Non-pigmented ciliary epithelial cell (primary cell): ENCODE results near the gene TMEM108.

Experiments
- DNase-seq: peaks from one replicate; pipeline ENCODE4 v3.0.0-alpha.2; 2010; ENCODE audit warnings: low read depth

TMEM108 gene

DNA sequence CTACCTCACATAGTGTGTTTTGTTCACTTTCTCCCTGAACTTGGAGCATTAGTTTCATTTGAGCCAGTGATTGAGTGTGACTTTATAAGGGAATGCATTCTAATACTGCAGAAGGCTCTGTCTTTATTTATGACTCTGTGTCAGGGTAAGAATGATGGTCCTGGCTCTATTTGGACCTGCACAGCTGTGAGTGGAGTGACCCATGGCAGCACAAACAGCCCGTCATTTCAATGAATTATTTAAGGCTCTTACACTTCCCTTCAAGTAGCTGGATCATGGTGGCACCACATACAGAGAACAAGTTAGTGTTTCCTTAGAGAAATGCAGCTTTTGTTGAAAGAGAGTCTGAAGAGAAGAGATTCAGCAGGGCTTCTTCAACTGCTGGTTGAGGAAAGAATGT, 16.4 kb downstream of the TMEM108 start:
- DNase-seq, result no peak

DNA sequence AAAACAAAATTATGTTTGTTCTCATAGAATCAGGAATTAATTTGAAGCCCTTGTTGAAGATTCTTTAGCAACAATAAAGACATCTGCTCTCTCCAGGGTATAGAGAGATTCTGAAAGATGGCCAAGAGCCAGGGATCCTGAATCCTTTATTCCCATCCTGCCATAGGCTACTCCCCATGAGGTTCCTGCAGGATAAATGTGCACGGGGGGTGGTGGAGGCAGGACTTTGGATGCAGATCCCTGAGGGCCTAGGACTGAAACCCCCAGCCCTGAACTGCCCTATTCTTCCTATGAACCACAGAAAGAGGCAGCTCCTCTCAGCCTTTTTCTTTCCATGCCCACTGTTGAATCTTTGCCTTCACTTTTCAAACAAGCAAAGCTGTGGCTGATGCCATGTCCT, 17.1 kb downstream of the TMEM108 start:
- DNase-seq, result no peak

DNA sequence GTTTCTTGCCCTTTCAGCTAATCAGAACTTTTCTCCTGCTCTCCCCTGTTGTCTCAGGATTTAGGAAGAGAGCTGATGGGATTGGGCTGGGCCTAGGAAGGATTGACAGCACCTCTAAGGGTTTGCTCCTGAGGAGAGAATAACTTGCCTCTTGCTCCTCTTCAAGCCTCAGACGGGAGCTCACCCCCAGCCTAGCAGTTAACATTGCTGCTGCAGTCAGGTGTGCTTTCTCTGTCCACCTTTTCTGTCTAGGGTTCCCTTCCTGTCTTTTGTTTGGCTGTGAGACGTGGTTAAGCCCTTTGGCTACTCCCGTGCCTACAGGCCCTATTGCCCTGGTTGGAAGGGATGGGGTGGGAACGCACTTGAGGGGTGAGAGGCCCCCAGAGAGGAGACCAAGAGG, 20.1 kb downstream of the TMEM108 start:
- DNase-seq, result no peak

DNA sequence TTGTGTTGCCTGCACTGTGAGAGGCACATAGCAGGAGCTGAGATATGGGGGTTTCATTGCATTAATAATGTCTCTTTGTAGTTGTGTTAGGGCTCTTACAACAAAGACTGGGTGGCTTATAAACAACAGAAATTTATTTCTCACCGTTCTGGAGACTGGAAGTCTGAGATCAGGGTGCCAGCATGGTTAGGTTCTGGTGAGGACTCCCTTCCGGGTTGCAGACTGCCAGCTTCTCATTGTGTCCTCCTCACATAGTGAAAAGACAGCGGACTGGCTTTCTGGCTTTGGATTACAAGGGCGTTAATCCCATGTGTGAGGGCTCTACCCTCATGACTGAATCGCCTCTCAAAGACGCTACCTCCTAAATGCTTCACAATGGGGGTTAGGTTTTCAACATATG, 20.6 kb downstream of the TMEM108 start:
- DNase-seq, result no peak

DNA sequence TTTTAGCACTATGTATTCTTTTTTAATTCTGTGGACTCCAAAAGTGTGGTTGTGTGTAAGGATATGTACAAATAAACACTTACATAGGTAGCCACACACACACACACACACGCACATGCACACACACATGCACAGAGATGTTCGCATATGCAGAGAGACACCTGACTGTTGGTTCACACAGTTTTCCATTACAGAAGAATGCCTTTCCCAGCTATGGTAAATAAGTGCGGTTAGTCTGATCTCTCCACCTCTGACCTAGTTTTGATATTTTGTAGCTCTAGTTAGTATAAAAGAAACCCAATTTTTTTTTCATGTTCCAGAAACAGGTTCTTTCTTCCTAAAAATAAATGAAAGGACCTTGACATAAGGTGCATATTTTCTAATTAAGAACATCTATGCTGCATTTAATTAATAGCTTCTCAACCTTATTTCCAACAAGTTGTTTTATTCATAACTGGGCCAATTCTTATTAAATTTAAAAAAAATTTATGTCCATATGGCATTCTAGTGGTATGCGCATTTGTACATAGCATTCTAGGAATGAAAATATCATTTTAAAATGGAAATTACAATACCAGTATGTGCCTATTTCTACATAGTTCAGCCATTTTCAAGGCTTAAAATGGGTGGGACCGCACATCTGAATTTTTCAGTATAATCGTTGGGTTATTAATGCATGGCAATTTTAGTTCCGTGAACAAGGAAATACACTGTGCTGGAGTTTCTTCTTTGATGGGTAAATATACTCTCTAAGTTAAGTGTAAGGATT, 27.2 kb downstream of the TMEM108 start:
- DNase-seq, result no peak

DNA sequence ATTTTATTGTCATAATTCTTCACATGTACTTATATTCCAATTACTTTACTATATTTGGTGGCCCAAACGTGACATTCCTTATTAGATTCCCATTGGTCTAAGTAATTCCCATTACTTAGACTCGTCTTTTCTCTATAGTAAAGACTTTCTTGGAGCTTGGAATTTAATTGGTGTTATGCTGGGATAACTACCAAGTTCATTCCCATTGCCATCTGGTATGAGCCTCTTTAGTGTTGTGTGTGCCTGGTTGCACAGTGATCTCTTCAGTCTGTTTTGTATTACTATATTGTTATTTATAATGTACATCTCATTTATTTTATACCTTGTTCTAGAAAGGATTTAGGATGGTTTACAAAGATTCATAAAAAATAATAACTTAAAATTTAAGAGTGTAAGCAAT, 27.8 kb downstream of the TMEM108 start:
- DNase-seq, result no peak

DNA sequence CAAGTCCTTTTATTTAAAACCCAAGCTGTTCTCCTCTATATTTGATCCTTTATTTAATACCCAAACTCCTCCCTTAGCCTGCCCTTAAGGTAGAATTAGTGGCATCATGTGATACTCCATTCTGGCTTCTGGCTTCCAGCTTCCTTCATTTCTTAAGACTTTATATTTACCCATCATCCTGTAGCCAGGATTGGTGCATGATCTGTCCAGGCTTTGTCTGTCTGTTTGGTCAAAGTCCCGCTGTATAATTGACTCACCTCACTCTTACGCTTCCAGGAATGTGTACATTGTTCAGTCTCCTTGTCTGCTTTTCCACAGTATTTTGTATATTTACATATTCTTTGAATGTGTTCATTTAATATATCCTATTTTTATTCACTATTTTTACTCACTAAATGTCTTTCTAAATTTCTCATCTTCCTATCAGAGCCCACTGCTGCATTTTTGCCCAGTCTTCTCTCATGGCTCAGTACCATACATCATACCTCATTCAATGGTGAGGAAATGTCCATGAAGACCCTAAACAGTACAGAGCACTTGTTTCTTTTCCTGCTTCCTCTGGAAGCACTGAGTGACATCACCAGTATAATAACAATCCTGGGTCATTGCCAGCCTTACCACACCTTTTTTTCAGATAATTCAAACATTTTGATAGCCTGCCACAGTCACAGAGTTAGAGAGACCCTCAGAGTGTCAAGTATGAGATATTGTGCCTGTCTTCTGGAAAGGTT, 31.5 kb downstream of the TMEM108 start:
- no peak for DNase-seq

DNA sequence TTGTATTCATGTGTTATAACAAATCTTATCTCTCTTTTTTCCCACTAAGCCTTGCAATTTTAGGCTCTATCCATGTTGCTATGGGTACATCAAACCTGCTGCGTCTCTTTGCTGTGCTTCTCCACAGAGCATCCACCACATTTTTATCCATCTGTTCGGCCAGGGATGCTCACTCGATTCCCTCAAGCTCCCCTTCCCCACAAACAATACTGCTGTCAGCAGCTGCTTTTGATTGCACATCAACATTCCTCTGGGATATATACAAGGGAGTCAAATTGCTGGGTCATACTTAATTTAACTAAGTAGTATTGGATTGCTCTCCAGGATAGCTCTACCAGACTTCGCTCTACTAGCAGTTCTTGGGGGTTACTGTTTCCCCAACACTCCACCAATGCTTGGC, 36.8 kb downstream of the TMEM108 start:
- no peak for DNase-seq

DNA sequence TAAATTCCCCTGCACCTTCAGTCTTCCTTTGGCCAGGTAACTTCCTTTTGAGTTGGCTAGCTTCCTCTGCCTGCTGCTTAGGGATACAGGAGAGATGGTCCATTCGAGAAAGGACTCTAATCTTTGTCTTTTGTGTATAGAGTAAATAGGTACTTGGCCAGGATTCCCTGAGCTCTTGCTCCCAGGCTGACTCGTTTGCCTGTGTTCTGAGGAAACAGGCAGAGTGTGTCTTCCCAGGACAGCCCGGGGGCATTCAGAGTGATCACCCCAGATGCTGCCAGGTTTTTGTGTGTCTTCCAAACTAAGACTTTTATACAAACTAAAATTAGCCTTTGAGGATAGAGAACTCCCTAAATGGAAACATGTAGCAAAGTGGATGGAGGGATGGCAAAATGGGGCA, 39.5 kb downstream of the TMEM108 start:
- DNase-seq, result no peak

DNA sequence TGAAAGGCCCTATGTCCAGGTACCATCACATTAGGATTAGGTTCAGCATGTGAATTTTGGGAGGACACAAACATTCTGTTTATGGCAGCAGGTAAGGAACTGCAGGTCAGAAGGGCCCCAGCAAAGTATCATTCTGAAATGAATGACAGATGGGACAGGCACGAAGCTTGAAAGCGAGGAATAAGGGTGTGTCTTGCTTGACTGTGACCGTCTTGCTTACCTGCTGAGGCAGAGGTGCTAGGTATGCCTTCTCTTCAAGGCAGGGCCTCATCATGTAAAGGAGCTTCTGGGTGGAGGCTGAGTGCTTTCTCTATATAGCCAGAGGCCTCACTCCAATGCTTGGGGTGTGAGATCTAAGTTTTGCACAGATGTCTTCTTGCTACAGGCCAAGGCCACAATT, 41.4 kb downstream of the TMEM108 start:
- DNase-seq, result no peak

DNA sequence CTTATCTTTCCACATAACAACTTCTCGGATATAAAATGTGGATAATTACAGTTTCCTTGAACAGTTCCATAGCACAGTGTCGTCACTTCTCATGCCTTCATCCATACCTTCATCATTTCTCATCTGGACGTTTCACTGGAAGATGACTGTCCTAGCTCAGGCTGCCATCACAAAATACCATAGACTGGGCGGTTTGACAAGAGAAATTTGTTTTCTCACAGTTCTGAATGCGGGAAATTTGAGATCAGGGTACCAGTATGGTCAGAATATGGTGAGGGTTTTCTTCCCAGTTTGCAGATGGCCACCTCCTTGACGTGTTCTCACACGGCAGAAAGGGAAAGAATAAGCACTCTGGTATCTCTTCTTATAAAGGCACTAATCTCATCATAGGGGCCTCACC, 42.8 kb downstream of the TMEM108 start:
- no peak for DNase-seq

DNA sequence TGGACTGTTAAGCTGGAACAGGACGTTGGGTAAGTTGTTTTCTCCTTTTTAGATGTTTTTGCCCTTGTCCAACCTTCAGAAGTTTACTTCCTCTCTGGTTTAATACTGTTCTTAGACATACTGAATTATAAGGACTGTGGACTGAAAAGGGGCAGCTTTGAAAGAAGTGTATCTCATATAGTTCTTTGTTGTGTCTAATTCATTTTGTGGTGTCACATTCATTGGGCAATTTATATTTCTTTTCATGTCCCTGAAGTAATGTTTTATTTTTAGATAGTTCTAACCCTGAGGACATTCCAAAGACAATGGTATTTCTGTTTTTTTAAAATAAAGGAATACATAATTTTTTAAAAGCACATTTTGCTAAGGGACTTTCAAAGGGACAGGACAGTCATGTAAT, 45.2 kb downstream of the TMEM108 start:
- no peak for DNase-seq

DNA sequence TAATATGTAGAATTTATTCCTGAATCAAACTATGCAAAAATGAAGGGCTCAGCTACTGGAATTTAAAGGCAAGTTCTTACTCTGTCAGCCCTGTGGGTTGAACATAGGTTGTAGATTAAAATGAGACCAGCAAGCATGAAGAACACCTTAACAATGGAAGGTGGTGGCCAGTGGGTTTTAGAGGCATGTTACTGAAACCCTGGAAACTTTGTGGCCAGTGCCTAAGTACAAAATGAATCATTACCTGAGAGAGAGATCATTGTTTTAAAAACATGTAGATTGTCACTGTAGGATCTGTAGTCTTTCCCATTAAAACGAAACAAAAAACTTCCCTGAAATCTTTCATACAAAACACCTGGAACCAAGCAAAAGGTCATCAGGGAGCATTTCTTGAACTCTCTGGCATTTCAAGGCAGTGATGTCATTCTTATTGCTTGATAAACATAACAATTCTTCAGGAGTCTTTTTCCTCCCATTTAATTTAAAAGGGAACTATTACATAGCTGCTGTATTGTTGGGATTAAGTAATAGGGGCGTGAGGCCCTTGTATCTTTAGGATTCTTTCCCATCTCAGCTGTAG, 51.8 kb downstream of the TMEM108 start:
- DNase-seq, result no peak

DNA sequence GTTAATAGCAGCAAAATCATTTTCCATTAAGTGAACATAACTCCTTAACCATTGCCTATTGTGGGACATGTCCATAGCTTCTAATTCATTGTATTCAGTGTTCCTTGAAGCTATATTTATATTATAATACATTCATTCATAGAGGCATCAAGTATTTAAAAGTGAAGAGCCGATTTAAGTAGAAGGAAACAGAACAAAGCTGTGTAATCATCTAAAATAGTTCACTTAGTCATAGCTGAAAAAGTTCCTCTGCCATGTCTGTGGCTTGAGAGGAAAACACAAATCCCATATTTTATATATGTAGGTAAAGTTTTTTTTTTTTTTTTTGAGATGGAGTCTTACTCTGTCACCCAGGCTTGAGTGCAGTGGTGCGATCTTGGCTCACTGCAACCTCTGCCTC, 54.5 kb downstream of the TMEM108 start:
- DNase-seq, result no peak

DNA sequence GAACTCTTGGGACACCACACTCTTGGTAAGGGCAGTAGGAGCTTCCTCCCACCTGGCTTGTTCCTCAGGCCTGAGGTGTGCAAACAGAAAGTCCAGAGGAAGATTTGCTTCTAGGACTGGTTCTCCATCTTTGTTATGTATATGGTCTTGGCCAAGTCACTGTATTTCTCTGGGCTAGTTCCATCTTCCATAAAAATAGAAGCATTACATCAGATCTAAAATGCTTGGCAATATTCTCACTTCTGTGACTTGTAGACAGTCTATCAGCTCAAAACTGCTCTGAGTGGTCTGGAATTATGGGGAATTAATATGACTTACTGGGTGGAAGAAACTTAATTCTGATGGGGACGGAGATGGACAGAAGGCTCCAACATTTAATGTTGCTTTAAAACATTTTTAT, 55.2 kb downstream of the TMEM108 start:
- DNase-seq, result no peak

DNA sequence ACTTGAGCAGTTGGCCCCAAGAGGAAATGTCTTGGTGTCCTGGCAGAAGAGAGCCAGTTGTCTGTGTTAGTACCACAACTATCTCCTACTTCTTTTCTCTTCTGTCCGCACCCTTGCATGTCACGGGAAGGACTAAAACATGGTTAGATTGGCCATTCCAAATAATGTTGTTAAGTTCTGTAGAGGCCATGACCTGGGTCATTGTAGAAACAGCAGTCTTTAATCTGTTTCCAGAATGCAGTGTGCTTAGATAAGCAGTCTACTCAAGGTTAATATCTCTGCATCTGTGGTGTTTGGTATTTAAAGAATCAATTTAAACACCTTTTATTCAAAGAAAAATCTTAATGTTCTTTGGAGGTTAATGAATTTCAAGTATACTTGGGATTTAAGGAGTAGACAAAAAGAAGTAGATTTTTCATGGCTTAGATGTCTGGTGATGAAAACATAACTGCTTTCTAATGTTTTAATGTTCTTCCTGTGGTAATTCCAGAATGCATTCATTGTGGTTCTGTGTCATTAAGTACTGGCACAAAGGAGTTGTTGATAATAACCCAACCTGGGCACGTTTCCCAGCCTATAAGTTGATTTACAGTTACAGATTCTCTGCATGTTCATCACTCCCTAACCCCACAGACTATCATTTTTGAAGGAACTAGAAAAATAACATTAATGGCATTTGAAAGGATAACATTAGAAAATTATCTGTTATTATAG, 58.9 kb downstream of the TMEM108 start:
- DNase-seq, result no peak

DNA sequence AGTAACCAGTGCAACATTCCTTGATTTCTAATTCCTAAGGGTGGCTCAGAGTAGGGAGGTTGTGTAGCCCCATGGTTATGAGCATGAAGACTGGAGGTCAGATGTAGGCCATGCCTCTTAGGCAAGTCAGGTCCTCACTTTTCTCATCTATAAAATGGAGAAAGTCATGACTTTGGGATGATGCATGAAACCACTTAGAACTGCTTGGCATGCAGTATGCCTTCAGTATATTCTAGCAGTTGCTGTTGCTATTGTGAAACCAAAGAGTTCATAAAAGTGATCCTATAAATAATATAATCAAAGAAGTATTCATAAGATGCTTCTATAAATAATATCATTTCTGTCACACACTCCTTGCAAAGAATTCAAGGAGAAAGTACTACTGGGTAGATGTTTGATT, 65.5 kb downstream of the TMEM108 start:
- DNase-seq, result no peak

DNA sequence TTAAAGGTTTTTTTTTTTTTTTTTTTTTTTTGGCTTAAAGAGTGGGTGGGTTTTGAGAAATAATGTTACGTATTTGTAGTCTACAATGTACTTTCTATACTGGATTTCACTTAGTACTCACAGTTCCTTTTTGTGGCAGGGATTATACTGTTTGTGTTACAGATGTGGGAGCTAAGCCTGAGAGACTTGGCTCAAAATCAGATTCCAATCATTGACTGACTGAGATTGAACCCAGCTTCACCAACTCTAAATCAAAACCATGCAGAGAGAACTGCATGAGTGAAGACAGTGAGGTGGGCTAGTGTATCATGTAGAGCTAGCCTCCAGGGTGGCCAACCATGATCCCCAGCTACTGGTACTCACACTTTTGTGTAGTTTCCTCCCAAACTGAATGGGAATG, 68.0 kb downstream of the TMEM108 start:
- no peak for DNase-seq

DNA sequence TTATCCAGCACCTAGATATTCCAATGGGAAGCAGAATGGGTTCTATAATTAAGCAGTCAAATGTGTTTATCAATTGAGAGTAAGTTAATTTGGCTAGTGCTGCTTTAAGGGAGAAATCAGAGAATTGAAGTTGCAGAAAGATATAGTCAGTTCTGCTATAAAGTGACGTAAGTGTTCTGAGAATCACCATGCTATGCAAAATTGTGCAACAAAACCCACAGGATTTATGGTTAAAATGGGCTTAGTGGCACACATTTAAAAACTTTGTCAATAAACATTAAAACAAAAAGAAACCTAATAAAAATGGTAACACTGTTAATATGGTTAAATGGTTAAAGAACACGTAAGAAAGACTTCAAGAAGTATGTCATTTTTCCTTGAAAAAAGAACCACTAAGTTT, 74.5 kb downstream of the TMEM108 start:
- no peak for DNase-seq

DNA sequence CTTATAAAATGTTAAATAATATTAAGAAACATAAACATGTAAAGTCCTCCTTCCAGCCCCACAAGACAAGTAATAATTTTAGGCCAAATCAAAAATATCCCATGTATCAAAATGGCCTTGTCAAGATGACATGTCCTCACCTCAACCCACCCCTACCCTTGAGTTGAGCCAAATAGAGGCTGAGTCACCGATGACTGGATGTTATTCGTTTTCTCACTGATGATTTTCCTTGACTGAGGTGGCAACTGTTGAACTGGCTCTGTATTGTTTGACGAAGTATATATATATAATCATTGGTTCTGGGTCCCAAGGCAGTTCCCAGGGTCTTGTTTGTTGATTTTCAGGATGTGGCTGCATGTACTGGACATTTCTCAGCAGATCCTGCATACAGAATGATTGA, 75.3 kb downstream of the TMEM108 start:
- DNase-seq, result no peak

DNA sequence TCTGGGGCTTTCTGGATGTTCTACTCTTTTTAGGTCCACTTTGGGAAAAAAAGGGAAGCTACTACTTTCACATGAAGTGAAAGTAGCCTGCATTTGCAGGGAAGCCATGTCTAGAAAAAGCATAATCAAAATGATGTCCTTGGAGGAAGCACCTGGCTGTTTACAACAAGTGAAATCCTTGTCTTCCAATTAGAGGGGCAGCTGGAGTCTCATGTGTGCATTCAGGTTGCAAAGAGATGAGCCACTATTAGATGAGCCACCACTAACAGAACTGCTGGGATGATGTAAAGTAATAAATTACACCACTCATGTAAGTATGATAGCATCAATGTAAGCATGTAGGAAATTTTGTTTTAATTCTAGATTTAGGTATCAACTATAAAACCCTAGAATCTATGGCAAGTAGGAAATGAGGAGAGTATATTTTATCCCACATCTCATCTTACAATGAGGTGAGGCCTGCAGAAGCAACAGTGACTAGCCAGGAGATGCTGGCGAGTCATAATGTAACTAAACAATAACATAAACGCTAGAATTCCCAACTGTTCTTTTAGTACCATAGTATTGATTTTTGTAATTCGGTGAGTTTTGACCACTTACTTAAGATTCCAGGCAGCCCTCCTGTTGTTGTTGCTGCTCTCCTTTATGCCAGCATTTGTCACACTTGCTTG, 75.9 kb downstream of the TMEM108 start:
- DNase-seq, result no peak

DNA sequence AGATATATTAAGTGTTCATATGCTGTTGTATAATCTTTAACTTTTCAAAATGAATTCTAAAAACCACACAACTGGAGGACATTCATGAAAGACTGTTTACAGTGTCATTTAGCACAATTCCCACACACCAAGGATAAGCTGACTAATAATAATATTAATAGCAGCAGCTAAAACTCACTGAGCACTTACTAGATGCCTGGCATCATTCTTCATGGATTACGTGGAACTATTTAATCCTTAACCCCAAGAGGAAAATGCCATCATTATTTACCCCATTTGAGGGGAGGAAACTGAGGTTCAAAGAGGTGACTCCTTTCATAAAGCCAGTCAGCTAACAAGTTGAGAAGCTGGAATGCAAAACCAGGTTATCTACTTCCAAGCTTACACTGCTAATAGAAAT, 77.0 kb downstream of the TMEM108 start:
- no peak for DNase-seq
